ENCODE results near the gene NCK1.
"Not testable (repeated sequence)": the region's sequence is repeated elsewhere in the genome, so short reads cannot be mapped to it uniquely, and the experiment has no call there.

Gene NCK1

DNA sequence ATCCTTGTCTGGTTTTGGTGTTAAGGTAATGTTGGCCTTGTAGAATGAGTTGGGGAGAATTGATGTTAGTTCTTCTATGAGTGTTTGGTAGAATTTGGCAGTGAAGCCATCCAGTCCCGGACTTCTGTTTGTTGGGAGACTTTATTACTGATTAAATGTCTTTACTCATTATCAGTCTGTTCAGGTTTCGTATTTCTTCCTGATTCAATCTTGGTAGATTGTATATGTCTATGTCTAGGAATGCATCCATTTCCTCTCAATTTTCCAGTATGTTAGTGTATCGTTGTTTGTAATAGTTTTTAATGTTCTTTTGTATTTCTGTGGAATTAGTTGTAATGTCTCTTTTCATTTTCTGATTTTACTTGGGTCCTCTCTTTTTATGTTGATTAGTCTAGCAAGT lies 39.4 kb downstream of the NCK1 start:
- no peak overlapping the region for H3K27ac ChIP-seq (ENCODE audit: low read depth, low read length)
- no peak overlapping the region for H3K4me3 ChIP-seq (ENCODE audit: low read length)
- no peaks in the 10 kb centered on the region for H3K27me3 ChIP-seq (ENCODE audit: control insufficient read depth, insufficient read depth, low read length)
- H3K9ac ChIP-seq (ENCODE audit: low read length): no peak overlapping the region
- H3K4me1 ChIP-seq (ENCODE audit: control insufficient read depth, insufficient read depth, low read length): no peaks in the 10 kb centered on the region
- no peaks in the 10 kb centered on the region for H3K36me3 ChIP-seq (ENCODE audit: control insufficient read depth, insufficient read depth, low read length)

DNA sequence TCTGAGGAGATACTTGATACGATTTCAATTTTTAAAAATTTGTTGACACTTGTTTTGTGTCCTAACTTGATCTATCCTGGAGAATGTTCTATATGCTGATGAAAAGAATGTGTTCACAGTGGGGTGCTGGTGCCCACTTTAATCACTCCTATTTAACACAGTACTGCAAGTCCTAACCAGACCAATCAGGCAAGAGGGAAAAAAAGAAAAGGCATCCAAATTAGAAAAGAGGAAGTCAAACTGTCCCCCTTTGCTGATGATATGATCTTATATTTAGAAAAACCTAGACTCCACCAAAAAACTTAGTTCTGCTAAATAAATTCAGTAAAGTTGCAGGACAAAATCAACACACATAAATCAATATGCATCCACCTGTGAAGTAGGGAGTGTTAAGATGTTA lies 40.5 kb downstream of the NCK1 start:
- H3K4me1 ChIP-seq (ENCODE audit: control insufficient read depth, insufficient read depth, low read length); H3K27me3 ChIP-seq (ENCODE audit: control insufficient read depth, insufficient read depth, low read length); H3K9ac ChIP-seq (ENCODE audit: low read length); H3K36me3 ChIP-seq (ENCODE audit: control insufficient read depth, insufficient read depth, low read length); H3K4me3 ChIP-seq (ENCODE audit: low read length); H3K27ac ChIP-seq (ENCODE audit: low read depth, low read length): not testable (repeated sequence)

DNA sequence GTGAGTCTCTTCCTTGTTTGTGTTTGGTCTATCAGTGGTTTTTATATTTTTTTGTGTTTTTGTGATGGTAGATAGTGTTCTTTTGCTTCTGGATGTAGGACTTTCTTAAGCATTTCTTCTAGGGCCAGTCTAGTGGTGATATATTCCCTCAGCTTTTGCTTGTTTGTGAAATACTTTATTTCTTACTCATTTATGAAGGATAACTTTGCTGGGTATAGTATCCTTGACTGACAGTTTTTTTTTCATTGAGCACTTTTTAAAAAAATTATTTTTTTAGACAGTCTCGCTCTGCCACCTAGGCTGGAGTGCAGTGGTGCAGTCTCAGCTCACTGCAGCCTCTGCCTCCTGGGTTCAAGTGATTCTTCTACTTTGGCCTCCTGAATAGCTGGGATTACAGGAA lies 41.9 kb downstream of the NCK1 start:
- no peaks in the 10 kb centered on the region for H3K27me3 ChIP-seq (ENCODE audit: control insufficient read depth, insufficient read depth, low read length)
- no peaks in the 10 kb centered on the region for H3K4me1 ChIP-seq (ENCODE audit: control insufficient read depth, insufficient read depth, low read length)
- H3K36me3 ChIP-seq (ENCODE audit: control insufficient read depth, insufficient read depth, low read length): no peaks in the 10 kb centered on the region
- no peak overlapping the region for H3K4me3 ChIP-seq (ENCODE audit: low read length)
- no peak overlapping the region for H3K9ac ChIP-seq (ENCODE audit: low read length)
- H3K27ac ChIP-seq (ENCODE audit: low read depth, low read length): no peak overlapping the region

DNA sequence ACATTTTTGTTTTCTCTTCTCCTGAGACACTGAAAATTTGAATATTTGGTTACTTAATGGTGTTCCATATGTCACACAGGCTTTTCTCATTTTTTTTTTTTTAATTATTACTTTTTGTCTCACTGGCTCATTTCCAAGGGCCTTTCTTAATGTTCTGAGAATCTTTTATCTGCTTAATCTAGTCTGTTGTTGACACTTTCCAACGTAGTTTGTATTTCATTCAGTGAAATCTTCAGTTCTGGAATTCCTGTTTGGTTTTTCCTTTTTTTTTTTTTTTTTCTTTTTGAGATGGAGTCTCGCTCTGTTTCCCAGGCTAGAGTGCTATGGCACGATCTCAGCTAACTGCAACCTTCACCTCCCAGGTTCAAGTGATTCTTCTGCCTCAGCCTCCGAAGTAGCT lies 42.7 kb downstream of the NCK1 start:
- Histone ChIP-seq H3K4me3 (ENCODE audit: low read length) (no peak overlapping the region), H3K9ac (ENCODE audit: low read length) (no peak overlapping the region), H3K36me3 (ENCODE audit: control insufficient read depth, insufficient read depth, low read length) (no peaks in the 10 kb centered on the region), H3K27ac (ENCODE audit: low read depth, low read length) (no peak overlapping the region), H3K27me3 (ENCODE audit: control insufficient read depth, insufficient read depth, low read length) (no peaks in the 10 kb centered on the region), H3K4me1 (ENCODE audit: control insufficient read depth, insufficient read depth, low read length) (no peaks in the 10 kb centered on the region)

DNA sequence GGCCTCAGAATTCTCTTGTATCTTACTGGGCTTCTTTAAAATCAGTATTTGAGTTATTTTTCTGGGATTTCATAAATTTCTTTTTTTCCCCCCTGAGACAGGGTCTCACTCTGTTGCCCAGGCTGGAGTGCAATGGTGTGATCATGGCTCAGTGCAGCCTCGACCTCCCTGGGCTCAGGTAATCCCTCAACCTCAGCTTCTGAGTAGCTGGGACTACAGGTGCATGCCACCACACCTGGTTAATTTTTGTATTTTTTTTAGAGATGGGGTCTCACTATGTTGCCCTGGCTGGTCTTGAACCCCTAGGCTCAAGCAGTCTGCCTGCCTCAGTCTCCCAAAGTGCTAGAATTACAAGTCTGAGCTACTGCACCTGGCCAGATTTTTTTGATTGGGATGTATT lies 43.5 kb downstream of the NCK1 start:
- H3K4me3 ChIP-seq (ENCODE audit: low read length): no peak overlapping the region
- no peak overlapping the region for H3K9ac ChIP-seq (ENCODE audit: low read length)
- no peak overlapping the region for H3K27ac ChIP-seq (ENCODE audit: low read depth, low read length)
- no peaks in the 10 kb centered on the region for H3K4me1 ChIP-seq (ENCODE audit: control insufficient read depth, insufficient read depth, low read length)
- H3K27me3 ChIP-seq (ENCODE audit: control insufficient read depth, insufficient read depth, low read length): no peaks in the 10 kb centered on the region
- no peaks in the 10 kb centered on the region for H3K36me3 ChIP-seq (ENCODE audit: control insufficient read depth, insufficient read depth, low read length)

DNA sequence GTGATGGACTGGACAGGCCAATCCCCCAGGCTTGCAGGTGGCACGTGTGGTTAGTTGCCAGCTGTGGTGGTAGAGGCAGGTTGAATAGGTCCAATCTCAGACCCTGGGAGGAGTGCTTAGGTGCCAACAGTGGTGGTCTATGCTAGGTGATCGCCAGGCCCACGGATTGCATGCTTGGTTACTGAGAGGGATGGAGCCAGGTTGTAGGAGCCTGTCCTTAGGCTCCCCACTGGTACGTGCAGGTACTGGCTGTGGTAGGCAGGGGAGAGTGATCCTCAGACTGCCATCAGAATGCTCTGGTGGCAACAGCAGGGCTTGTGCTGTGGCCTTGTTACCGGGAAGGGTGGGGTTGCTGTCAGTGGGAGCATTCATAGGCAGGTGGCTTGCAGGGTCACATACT lies 44.7 kb downstream of the NCK1 start:
- Histone ChIP-seq H3K27ac (ENCODE audit: low read depth, low read length) (no peak overlapping the region), H3K36me3 (ENCODE audit: control insufficient read depth, insufficient read depth, low read length) (no peaks in the 10 kb centered on the region), H3K9ac (ENCODE audit: low read length) (no peak overlapping the region), H3K4me3 (ENCODE audit: low read length) (no peak overlapping the region), H3K4me1 (ENCODE audit: control insufficient read depth, insufficient read depth, low read length) (no peaks in the 10 kb centered on the region), H3K27me3 (ENCODE audit: control insufficient read depth, insufficient read depth, low read length) (no peaks in the 10 kb centered on the region)

DNA sequence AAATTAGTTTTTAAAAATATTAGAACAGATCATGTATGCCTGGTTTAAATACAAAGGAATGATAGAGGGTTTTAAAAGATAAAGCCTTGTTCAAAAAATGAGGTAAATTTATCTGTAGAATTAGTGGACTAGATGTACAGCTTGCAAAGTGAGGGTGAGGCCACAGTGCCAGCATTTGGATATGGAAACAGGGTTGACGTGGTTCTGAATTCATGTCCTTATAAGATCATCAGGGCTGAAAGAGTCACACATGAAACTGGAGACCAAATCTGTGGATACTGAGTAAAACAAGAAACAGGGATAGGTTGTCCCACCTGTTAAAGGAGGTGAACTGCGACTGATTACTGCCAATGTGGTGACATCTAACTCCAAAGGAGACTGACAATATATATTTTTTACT lies 46.3 kb downstream of the NCK1 start:
- Histone ChIP-seq H3K36me3 (ENCODE audit: control insufficient read depth, insufficient read depth, low read length) (no peaks in the 10 kb centered on the region), H3K4me3 (ENCODE audit: low read length) (no peak overlapping the region), H3K9ac (ENCODE audit: low read length) (no peak overlapping the region), H3K4me1 (ENCODE audit: control insufficient read depth, insufficient read depth, low read length) (no peaks in the 10 kb centered on the region), H3K27ac (ENCODE audit: low read depth, low read length) (no peak overlapping the region), H3K27me3 (ENCODE audit: control insufficient read depth, insufficient read depth, low read length) (no peaks in the 10 kb centered on the region)

DNA sequence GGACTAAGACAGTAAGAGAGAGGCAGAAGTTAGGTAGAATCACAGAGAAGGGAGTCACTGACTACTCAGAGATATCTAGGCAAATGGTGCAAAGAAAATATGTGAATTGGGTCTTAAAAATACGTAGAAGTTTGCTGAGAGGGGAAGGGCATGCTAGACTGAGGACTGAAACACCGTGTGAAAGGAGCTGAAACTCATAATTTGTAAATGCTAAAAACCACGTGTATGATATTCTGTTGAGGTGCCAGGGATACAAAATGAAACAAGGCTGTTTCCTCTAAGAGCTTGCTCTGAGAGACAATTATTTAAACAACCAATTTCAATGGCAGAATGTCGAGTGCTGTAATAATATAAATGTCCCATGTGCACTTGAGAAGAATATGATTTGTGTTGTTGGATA lies 47.2 kb downstream of the NCK1 start:
- H3K27ac ChIP-seq (ENCODE audit: low read depth, low read length): no peak overlapping the region
- H3K27me3 ChIP-seq (ENCODE audit: control insufficient read depth, insufficient read depth, low read length): no peaks in the 10 kb centered on the region
- no peaks in the 10 kb centered on the region for H3K4me1 ChIP-seq (ENCODE audit: control insufficient read depth, insufficient read depth, low read length)
- no peak overlapping the region for H3K4me3 ChIP-seq (ENCODE audit: low read length)
- no peaks in the 10 kb centered on the region for H3K36me3 ChIP-seq (ENCODE audit: control insufficient read depth, insufficient read depth, low read length)
- H3K9ac ChIP-seq (ENCODE audit: low read length): no peak overlapping the region

DNA sequence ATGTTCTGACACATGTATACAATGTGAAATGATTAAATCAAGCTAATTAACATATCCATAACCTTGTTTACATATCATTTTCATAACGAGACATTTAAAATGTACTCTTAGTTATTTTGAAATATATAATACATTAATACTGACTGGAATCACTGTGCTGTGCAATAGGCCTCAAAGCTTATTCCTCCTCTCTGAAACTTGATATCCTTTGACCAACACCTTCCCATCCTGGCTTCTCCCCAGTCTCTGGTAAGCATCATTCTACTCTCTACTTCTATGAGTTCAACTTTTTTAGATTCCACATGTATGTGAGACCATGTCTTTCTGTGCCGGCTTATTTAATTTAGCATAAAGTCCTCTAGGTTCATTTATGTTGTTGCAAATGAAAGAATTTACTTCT lies 48.7 kb downstream of the NCK1 start:
- Histone ChIP-seq H3K36me3 (ENCODE audit: control insufficient read depth, insufficient read depth, low read length) (no peaks in the 10 kb centered on the region), H3K9ac (ENCODE audit: low read length) (no peak overlapping the region), H3K27ac (ENCODE audit: low read depth, low read length) (no peak overlapping the region), H3K27me3 (ENCODE audit: control insufficient read depth, insufficient read depth, low read length) (no peaks in the 10 kb centered on the region), H3K4me3 (ENCODE audit: low read length) (no peak overlapping the region), H3K4me1 (ENCODE audit: control insufficient read depth, insufficient read depth, low read length) (no peaks in the 10 kb centered on the region)

DNA sequence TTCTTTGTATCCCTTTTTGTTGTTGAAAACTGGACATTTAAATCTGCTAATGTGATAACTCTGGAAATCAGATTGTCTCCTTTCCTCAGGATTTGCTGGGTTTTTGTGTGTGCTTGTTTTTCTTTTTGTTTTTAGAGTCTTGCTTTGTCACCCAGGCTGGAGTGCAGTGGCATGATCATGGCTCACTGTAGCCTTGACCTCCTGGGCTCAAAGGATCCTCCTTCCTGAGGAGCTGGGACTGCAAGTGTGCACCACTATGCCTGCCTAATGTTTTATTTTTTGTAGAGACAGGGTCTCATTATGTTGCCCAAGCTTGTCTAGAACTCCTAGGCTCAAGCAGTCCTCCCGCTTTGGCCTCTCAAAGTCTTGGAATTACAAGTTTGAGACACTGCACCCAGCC lies 51.2 kb downstream of the NCK1 start:
- no peak overlapping the region for H3K4me3 ChIP-seq (ENCODE audit: low read length)
- no peaks in the 10 kb centered on the region for H3K4me1 ChIP-seq (ENCODE audit: control insufficient read depth, insufficient read depth, low read length)
- H3K27ac ChIP-seq (ENCODE audit: low read depth, low read length): no peak overlapping the region
- H3K27me3 ChIP-seq (ENCODE audit: control insufficient read depth, insufficient read depth, low read length): no peaks in the 10 kb centered on the region
- no peaks in the 10 kb centered on the region for H3K36me3 ChIP-seq (ENCODE audit: control insufficient read depth, insufficient read depth, low read length)
- H3K9ac ChIP-seq (ENCODE audit: low read length): no peak overlapping the region

DNA sequence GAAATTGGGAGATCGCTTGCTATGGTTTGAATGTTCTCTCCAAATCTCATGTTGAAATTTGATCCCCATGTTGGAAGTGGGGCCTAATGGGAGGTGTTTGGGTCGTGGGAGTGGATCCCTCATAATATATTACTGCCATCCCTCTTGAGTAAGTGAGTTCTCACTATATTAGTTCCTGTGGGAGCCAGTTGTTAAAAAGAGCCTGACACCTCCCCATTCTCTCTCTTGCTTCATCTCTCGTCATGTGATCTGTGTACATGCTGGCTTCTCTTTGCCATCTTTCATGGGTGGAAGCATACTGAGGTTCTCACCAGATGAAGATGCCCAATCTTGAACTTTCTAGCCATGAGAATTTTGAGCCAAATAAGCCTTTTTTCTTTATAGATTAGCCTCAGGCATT lies 52.7 kb downstream of the NCK1 start:
- Histone ChIP-seq H3K4me1 (ENCODE audit: control insufficient read depth, insufficient read depth, low read length) (no peaks in the 10 kb centered on the region), H3K36me3 (ENCODE audit: control insufficient read depth, insufficient read depth, low read length) (no peaks in the 10 kb centered on the region), H3K27me3 (ENCODE audit: control insufficient read depth, insufficient read depth, low read length) (no peaks in the 10 kb centered on the region), H3K4me3 (ENCODE audit: low read length) (no peak overlapping the region), H3K27ac (ENCODE audit: low read depth, low read length) (no peak overlapping the region), H3K9ac (ENCODE audit: low read length) (no peak overlapping the region)

DNA sequence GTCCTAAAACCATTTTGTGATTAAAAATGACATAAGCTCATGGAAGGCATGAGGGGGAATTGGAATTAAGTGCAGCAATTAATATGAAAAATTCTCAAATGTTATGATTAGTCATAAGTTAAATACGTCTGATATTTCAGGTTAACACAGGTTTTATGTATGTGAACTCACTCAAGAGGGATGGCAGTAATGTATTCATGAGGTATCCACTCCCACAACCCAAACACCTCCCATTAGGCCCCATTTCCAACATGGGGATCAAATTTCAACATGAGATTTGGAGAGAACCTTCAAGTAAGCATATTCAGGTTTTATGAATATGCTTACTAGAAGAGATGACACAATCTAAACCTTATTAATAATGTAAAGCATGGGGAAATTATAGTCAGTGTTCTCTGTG lies 54.2 kb downstream of the NCK1 start:
- no peak overlapping the region for H3K27ac ChIP-seq (ENCODE audit: low read depth, low read length)
- no peak overlapping the region for H3K9ac ChIP-seq (ENCODE audit: low read length)
- no peaks in the 10 kb centered on the region for H3K36me3 ChIP-seq (ENCODE audit: control insufficient read depth, insufficient read depth, low read length)
- no peaks in the 10 kb centered on the region for H3K4me1 ChIP-seq (ENCODE audit: control insufficient read depth, insufficient read depth, low read length)
- no peak overlapping the region for H3K4me3 ChIP-seq (ENCODE audit: low read length)
- H3K27me3 ChIP-seq (ENCODE audit: control insufficient read depth, insufficient read depth, low read length): no peaks in the 10 kb centered on the region

DNA sequence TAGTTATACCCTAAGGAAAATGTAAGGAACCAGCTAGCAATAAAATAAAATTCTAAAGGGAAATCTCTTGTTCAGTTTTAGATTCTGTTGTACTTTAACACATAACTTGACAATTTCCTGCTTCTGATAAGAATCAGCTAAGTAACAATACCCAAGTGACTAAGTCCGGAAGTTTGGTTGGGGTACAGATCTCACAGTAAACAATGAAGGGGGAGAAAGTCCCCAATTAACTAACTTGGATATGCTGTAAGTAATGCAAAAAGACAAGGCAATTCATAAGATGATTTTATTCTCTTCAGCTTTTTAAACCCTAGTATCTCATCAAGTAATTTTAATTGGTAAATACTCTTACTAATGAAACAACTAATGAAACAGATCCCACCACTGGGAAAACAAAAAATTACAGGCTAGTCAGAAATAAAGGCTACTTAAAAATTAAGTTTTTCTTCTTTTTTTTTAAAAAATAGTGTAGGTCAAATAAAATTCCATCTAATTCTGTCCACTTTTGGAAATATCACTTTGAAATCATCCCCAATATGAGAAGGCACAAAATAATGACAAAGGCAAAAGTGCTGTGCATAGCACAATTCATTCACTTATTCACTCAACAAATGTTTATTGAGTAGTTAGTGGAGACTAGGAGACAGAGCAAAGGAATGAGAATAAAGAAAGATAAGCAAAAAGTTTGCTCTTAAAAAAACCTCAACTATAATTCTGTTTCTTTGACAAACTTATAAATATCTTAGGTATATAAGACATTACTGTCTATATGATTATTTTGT lies 58.0 kb downstream of the NCK1 start:
- H3K4me1 ChIP-seq (ENCODE audit: control insufficient read depth, insufficient read depth, low read length): no peaks in the 10 kb centered on the region
- H3K4me3 ChIP-seq (ENCODE audit: low read length): no peak overlapping the region
- no peak overlapping the region for H3K9ac ChIP-seq (ENCODE audit: low read length)
- no peaks in the 10 kb centered on the region for H3K27me3 ChIP-seq (ENCODE audit: control insufficient read depth, insufficient read depth, low read length)
- H3K27ac ChIP-seq (ENCODE audit: low read depth, low read length): no peak overlapping the region
- no peaks in the 10 kb centered on the region for H3K36me3 ChIP-seq (ENCODE audit: control insufficient read depth, insufficient read depth, low read length)
